GM18909 (cell line): ENCODE measurements around the gene CAMSAP2.

Experiments used
- ATAC-seq: cut with Tn5 transposase; IDR thresholded peaks from one replicate; pipeline ENCODE4 v1.9.1; 2021; ENCODE audit warnings: mild to moderate bottlenecking; ENCODE audit not compliant: unreplicated experiment, poor library complexity

Gene CAMSAP2

DNA sequence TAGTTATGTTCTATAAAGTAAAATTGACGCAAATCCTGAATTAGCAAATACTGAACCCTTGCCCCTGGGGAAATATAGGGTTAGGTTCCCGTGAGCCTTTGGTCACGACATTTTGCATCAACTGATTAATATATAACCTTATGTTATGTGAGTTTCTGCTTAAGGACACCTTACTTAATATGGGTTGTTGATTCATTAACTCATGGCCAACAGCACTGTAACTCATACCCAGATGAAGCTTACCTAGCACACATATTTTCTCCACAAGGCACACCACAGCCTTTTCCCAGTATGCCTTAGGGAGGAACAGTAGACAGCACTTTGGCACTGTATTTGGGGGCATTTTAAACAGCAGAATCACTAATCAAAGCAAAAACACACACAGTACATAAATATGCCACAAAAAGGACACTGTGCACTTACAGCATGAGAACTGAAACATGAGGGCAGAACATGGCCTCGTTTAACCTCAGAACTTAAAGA, 171.1 kb downstream of the CAMSAP2 start:
- peak; percentile 57 for ATAC-seq
